ENCODE measurements around the gene GTF2F2. TPM values are rescaled to one million over a fixed set of nuclear protein-coding genes. Genes with fewer than 3 reads are reported as not detected.
A peak's percentile ranks its signal among the peaks of the same experiment; 100 is the strongest.

The GTF2F2 gene
- total RNA-seq, 1 donor from 2014 or later: 24.8 TPM

DNA sequence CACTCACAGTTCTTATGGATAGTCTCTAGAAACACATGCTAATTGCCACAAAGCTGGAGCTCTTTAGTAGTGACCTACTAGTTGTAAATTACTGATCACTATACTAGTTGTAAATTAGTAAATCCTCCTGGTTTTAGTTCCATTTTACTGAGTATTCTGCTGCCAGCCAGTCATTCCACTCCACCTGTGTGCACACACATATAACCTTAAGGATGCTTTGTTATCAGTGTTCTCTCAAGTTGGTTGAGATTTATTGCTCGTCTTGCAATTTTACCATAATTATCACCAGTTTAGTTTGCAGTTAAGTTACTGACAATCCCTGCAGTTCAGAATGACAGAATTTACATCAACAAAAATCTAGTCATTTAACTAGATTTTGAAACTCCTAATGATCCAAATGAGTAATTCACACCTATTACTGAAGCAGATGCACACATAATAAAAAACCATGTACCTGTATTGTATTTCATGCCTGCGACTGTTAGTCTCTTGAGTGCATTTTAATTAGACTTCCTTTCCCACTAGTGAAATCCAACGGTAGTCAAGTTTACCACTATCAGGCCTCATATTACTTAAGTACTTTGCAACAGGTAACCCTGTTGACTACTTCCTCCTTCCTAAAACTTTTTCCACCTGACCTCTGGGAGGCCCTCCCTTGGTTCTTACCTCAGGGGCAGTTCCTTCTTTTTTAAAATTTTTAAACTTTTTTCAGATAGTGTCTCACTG lies 213.1 kb downstream of the GTF2F2 start:
- no peak for DNase-seq (ENCODE audit: low spot score, unreplicated experiment)
- H3K27ac Mint-ChIP-seq: peak overlapping the region; percentile 11
- no peaks in the 10 kb centered on the region for H3K9me3 Mint-ChIP-seq (ENCODE audit: low read depth)
- H3K4me3 Mint-ChIP-seq (ENCODE audit: low read depth): no peak overlapping the region
- H3K36me3 Mint-ChIP-seq (ENCODE audit: insufficient read depth): peaks cover 21% of the 10 kb centered on the region
- H3K4me1 Mint-ChIP-seq (ENCODE audit: low read depth): peaks cover 4% of the 10 kb centered on the region
- TF ChIP-seq, protein P1, sequence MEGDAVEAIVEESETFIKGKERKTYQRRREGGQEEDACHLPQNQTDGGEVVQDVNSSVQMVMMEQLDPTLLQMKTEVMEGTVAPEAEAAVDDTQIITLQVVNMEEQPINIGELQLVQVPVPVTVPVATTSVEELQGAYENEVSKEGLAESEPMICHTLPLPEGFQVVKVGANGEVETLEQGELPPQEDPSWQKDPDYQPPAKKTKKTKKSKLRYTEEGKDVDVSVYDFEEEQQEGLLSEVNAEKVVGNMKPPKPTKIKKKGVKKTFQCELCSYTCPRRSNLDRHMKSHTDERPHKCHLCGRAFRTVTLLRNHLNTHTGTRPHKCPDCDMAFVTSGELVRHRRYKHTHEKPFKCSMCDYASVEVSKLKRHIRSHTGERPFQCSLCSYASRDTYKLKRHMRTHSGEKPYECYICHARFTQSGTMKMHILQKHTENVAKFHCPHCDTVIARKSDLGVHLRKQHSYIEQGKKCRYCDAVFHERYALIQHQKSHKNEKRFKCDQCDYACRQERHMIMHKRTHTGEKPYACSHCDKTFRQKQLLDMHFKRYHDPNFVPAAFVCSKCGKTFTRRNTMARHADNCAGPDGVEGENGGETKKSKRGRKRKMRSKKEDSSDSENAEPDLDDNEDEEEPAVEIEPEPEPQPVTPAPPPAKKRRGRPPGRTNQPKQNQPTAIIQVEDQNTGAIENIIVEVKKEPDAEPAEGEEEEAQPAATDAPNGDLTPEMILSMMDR (IDR thresholded peaks at IDR 0.05; ENCODE audit: unreplicated experiment): no peak
- H3K27me3 Mint-ChIP-seq: no peaks in the 10 kb centered on the region

Other genes starting within 250 kb of the GTF2F2 start
- 8.4 and 8.8 TPM in 2 replicates for gene NUFIP1, start 131.0 kb upstream of the GTF2F2 start, total RNA-seq
- 28.9 and 32.7 TPM in 2 replicates for gene GPALPP1, start 131.0 kb upstream of the GTF2F2 start, total RNA-seq
- not detected in 2 replicates for gene KCTD4, start 80.5 kb downstream of the GTF2F2 start, total RNA-seq
- 3,243 and 3,333 TPM in 2 replicates for gene TPT1, start 220.7 kb downstream of the GTF2F2 start, total RNA-seq

Measured in progenitor cell of endocrine pancreas (in vitro differentiated cells).